ENCODE data around the gene C14orf119. TPM values are rescaled to one million over a fixed set of nuclear protein-coding genes. Genes with fewer than 3 reads are reported as not detected.
A peak's percentile ranks its signal among the peaks of the same experiment; 100 is the strongest.

Gene C14orf119
- total RNA-seq, 1 donor from 2014 or later = 14.4 TPM

- DNase-seq (ENCODE audit: low spot score) = no peak
- ATAC-seq = no peak
Measured at GRCh38 chr14:23124337-23124954, 29.1 kb downstream of the C14orf119 start.

GRCh38 chr14:23125011-23125410, 29.7 kb downstream of the C14orf119 start:
- no peak for DNase-seq (ENCODE audit: low spot score)
- no peak for ATAC-seq

GRCh38 chr14:23125933-23126524, 30.7 kb downstream of the C14orf119 start:
- DNase-seq (ENCODE audit: low spot score) (no peak), ATAC-seq (no peak)

GRCh38 chr14:23126548-23127278, 31.4 kb downstream of the C14orf119 start:
- no peak for DNase-seq (ENCODE audit: low spot score)
- ATAC-seq = no peak

GRCh38 chr14:23127861-23128260, 32.6 kb downstream of the C14orf119 start:
- DNase-seq (ENCODE audit: low spot score) (no peak), ATAC-seq (no peak)

- DNase-seq (ENCODE audit: low spot score) = no peak
- peak; percentile 41 for ATAC-seq
Measured at GRCh38 chr14:23128969-23129758, 33.9 kb downstream of the C14orf119 start.

GRCh38 chr14:23129759-23130316, 34.5 kb downstream of the C14orf119 start:
- ATAC-seq = no peak
- no peak for DNase-seq (ENCODE audit: low spot score)

- DNase-seq (ENCODE audit: low spot score) (no peak), ATAC-seq (peak; percentile 41)
Measured at GRCh38 chr14:23130871-23131270, 35.6 kb downstream of the C14orf119 start.

GRCh38 chr14:23131482-23131881, 36.2 kb downstream of the C14orf119 start:
- ATAC-seq = no peak
- DNase-seq (ENCODE audit: low spot score) = no peak

GRCh38 chr14:23132970-23133369, 37.7 kb downstream of the C14orf119 start:
- no peak for ATAC-seq
- no peak for DNase-seq (ENCODE audit: low spot score)

- DNase-seq (ENCODE audit: low spot score) (no peak), ATAC-seq (no peak)
Measured at GRCh38 chr14:23136566-23137133, 41.3 kb downstream of the C14orf119 start.

GRCh38 chr14:23137192-23137812, 42.0 kb downstream of the C14orf119 start:
- ATAC-seq (peak; percentile 29), DNase-seq (ENCODE audit: low spot score) (no peak)

- DNase-seq (ENCODE audit: low spot score) (no peak), ATAC-seq (no peak)
Measured at GRCh38 chr14:23137813-23138535, 42.7 kb downstream of the C14orf119 start.

GRCh38 chr14:23139874-23140273, 44.6 kb downstream of the C14orf119 start:
- ATAC-seq (no peak), DNase-seq (ENCODE audit: low spot score) (no peak)

- no peak for DNase-seq (ENCODE audit: low spot score)
- ATAC-seq = no peak
Measured at GRCh38 chr14:23140371-23140770, 45.1 kb downstream of the C14orf119 start.

- ATAC-seq (no peak), DNase-seq (ENCODE audit: low spot score) (no peak)
Measured at GRCh38 chr14:23141706-23142444, 46.6 kb downstream of the C14orf119 start.

- DNase-seq (ENCODE audit: low spot score) (no peak), ATAC-seq (no peak)
Measured at GRCh38 chr14:23142826-23143225, 47.5 kb downstream of the C14orf119 start.

- no peak for DNase-seq (ENCODE audit: low spot score)
- no peak for ATAC-seq
Measured at GRCh38 chr14:23143911-23144310, 48.6 kb downstream of the C14orf119 start.

- ATAC-seq = no peak
Measured at GRCh38 chr14:23145794-23146350, 50.6 kb downstream of the C14orf119 start.

More at GRCh38 chr14:23145794-23146350, 50.6 kb downstream of the C14orf119 start:
- DNase-seq (ENCODE audit: low spot score) = no peak
